Panc1 (cell line): Measurements from ENCODE around the gene FAR1. TPM values are rescaled to one million over a fixed set of nuclear protein-coding genes. Genes with fewer than 3 reads are reported as not detected.

Source experiments
- ATAC-seq: fragments of 200-7000 bp; cut with Tn5 transposase; 2 replicates; pipeline ENCODE4 v1.9.1; 2020; ENCODE audit warnings: mild to moderate bottlenecking, moderate library complexity
- BruUV-seq: library from RNA; stranded (reverse); fragments of 400-500 nt; replicated peaks from 2 replicates; lab custom pipeline; 2021; lab: Mats Ljungman, UMichigan
- CTCF ChIA-PET: fragments of 300-600 bp; sonication (Branson Sonifier 250); formaldehyde crosslinking; loops from one replicate; lab custom pipeline; 2022; ENCODE audit warnings: antibody characterized with exemption; lab: Charles Lee
- POLR2A ChIA-PET: fragments of 300-600 bp; sonication (Branson Sonifier 250); formaldehyde crosslinking; loops from one replicate; lab custom pipeline; 2022; ENCODE audit warnings: antibody characterized with exemption; lab: Charles Lee
- DNase-seq: peaks from one replicate; pipeline ENCODE4 v3.0.0-alpha.2; 2010; ENCODE audit warnings: low read depth, low spot score
- H3K27ac ChIP-seq: 2 replicates; pipeline ENCODE4 v1.5.1; 2011; ENCODE audit warnings: mild to moderate bottlenecking, low read length, inconsistent platforms
- H3K27me3 ChIP-seq: fragments of 200-500 bp; sonication (Bioruptor generic); 2 replicates; pipeline ENCODE4 v1.6.0; 2014; ENCODE audit warnings: low read length, inconsistent platforms; ENCODE audit not compliant: control insufficient read depth, insufficient read depth
- H3K36me3 ChIP-seq: fragments of 200-500 bp; sonication (Bioruptor generic); 2 replicates; pipeline ENCODE4 v1.5.1; 2014; ENCODE audit warnings: inconsistent platforms, mild to moderate bottlenecking, low read length, moderate library complexity; ENCODE audit not compliant: control insufficient read depth, insufficient read depth
- H3K4me1 ChIP-seq: 2 replicates; pipeline ENCODE4 v1.5.1; 2011; ENCODE audit warnings: inconsistent platforms, mild to moderate bottlenecking, low read length, moderate library complexity; ENCODE audit not compliant: control insufficient read depth, insufficient read depth
- H3K4me3 ChIP-seq, 2 experiments: 2 replicates each; pipeline ENCODE4 v1.5.1; 2011 to 2012; ENCODE audit warnings: low read depth in 2 of 2, low read length in 2 of 2, mild to moderate bottlenecking in 2 of 2, inconsistent platforms in 1 of 2, moderate library complexity in 1 of 2
- H3K9me3 ChIP-seq: fragments of 200-500 bp; sonication (Bioruptor generic); 2 replicates; pipeline ENCODE4 v1.5.1; 2014; ENCODE audit warnings: low read depth, mild to moderate bottlenecking, inconsistent platforms, low read length, moderate library complexity; ENCODE audit not compliant: control insufficient read depth, insufficient read depth
- POLR2AphosphoS5 ChIP-seq: IDR thresholded peaks from 2 replicates; pipeline ENCODE4 v1.6.1; 2012; ENCODE audit warnings: mild to moderate bottlenecking, low read depth, low read length, moderate library complexity
- SIN3A ChIP-seq: IDR thresholded peaks from 2 replicates; pipeline ENCODE4 v1.6.1; 2012; ENCODE audit warnings: low read depth, mild to moderate bottlenecking, low read length, moderate library complexity, borderline replicate concordance; ENCODE audit not compliant: insufficient read depth
- TCF7L2 ChIP-seq: IDR thresholded peaks from 2 replicates; pipeline ENCODE4 v1.6.1; 2011; ENCODE audit warnings: mild to moderate bottlenecking, low read depth, low read length, inconsistent platforms
- in situ Hi-C: cut with HindIII; loops from 2 replicates; pipeline ENCODE4 v1.10.0; 2016; ENCODE audit warnings: low sequenced_read_pairs, low pct_unique_long_range_greater_than_20kb
- intact Hi-C: fragments of 100-400 bp; cut with micrococcal nuclease; formaldehyde crosslinking; loops from one replicate; pipeline ENCODE4 v1.10.0; 2022; ENCODE audit not compliant: unreplicated experiment
- total RNA-seq: library from RNA; stranded (reverse); gene quantifications from one replicate; pipeline ENCODE4 v1.2.1, GENCODE V29; 2021; ENCODE audit not compliant: unreplicated experiment
- TF ChIP-seq, protein P1 (sequence below), 2 experiments: IDR thresholded peaks; 2 replicates each; pipeline ENCODE4 v1.6.1; 2011 to 2012; ENCODE audit warnings: low read depth in 2 of 2, control low read depth in 1 of 2, low read length in 1 of 2, mild to moderate bottlenecking in 1 of 2, moderate library complexity in 1 of 2; ENCODE audit not compliant: insufficient read depth in 1 of 2
- TF ChIP-seq, protein P2 (sequence below): fragments of 450-650 bp; IDR thresholded peaks from 2 replicates; pipeline ENCODE4 v1.5.1; 2017; ENCODE audit warnings: mild to moderate bottlenecking

FAR1 gene
- total RNA-seq, 1 experiment from 2014 or later: 60.4 TPM

DNA sequence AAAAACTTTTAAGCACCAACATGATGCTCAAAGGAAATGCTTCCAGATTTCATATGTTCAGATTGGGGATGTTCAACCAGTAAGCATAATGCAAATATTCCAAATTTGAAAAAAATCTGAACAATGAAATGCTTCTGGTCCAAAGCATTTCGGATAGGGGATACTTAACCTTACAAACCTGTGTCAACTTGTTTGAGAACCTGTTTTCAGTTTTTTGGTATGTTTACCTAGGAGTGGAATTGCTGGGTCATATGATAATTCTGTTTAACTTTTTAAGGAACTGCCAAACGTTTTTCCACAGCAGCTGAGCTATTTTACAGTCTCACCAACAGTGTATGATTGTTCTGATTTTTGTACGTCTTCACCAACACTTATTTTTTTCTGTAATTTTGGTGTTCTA lies 23.7 kb downstream of the FAR1 start:
- CTCF ChIA-PET: no interaction called here
- no peaks in the 10 kb centered on the region for H3K27me3 ChIP-seq
- POLR2A ChIA-PET: no interaction called here
- DNase-seq: no peak
- ATAC-seq: no peak
- H3K36me3 ChIP-seq: peaks cover 8% of the 10 kb centered on the region; the same call in 1 of the 2 replicates
- H3K4me1 ChIP-seq: no peaks in the 10 kb centered on the region
- TF ChIP-seq POLR2AphosphoS5: no peak
- no peak for TF ChIP-seq TCF7L2
- TF ChIP-seq, protein P1, sequence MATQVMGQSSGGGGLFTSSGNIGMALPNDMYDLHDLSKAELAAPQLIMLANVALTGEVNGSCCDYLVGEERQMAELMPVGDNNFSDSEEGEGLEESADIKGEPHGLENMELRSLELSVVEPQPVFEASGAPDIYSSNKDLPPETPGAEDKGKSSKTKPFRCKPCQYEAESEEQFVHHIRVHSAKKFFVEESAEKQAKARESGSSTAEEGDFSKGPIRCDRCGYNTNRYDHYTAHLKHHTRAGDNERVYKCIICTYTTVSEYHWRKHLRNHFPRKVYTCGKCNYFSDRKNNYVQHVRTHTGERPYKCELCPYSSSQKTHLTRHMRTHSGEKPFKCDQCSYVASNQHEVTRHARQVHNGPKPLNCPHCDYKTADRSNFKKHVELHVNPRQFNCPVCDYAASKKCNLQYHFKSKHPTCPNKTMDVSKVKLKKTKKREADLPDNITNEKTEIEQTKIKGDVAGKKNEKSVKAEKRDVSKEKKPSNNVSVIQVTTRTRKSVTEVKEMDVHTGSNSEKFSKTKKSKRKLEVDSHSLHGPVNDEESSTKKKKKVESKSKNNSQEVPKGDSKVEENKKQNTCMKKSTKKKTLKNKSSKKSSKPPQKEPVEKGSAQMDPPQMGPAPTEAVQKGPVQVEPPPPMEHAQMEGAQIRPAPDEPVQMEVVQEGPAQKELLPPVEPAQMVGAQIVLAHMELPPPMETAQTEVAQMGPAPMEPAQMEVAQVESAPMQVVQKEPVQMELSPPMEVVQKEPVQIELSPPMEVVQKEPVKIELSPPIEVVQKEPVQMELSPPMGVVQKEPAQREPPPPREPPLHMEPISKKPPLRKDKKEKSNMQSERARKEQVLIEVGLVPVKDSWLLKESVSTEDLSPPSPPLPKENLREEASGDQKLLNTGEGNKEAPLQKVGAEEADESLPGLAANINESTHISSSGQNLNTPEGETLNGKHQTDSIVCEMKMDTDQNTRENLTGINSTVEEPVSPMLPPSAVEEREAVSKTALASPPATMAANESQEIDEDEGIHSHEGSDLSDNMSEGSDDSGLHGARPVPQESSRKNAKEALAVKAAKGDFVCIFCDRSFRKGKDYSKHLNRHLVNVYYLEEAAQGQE (IDR thresholded peaks at IDR 0.05; ENCODE audit: insufficient read depth in 1 of 2, low read depth in 2 of 2, low read length in 1 of 2): no peak
- TF ChIP-seq SIN3A: no peak
- TF ChIP-seq, protein P2, sequence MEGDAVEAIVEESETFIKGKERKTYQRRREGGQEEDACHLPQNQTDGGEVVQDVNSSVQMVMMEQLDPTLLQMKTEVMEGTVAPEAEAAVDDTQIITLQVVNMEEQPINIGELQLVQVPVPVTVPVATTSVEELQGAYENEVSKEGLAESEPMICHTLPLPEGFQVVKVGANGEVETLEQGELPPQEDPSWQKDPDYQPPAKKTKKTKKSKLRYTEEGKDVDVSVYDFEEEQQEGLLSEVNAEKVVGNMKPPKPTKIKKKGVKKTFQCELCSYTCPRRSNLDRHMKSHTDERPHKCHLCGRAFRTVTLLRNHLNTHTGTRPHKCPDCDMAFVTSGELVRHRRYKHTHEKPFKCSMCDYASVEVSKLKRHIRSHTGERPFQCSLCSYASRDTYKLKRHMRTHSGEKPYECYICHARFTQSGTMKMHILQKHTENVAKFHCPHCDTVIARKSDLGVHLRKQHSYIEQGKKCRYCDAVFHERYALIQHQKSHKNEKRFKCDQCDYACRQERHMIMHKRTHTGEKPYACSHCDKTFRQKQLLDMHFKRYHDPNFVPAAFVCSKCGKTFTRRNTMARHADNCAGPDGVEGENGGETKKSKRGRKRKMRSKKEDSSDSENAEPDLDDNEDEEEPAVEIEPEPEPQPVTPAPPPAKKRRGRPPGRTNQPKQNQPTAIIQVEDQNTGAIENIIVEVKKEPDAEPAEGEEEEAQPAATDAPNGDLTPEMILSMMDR: no peak
- intact Hi-C loops (no loop called here), in situ Hi-C loops (no loop called here)
- BruUV-seq: no TSS peak
- no peaks in the 10 kb centered on the region for H3K9me3 ChIP-seq
- H3K27ac ChIP-seq: no peak overlapping the region
- no peak overlapping the region for H3K4me3 ChIP-seq

DNA sequence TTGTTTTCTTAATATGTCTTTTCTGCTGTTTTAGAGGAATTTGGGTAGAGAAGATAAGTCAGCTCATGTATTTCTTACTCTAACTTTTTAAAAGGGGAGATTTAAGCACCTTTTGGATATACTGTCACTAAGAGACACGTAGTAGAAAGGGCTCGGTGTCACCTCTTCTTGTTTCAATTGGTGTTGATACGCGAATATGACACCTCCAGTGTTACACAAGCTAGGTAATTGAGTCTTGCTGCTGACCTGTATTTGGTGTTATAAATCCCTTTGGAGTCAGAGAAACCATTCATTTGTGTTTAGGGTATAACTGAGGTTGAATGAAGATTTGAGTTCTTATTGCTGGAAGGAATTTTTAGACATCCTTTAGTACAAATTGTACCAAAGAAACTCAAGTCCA lies 25.6 kb downstream of the FAR1 start:
- BruUV-seq: no TSS peak
- POLR2A ChIA-PET: no interaction called here
- DNase-seq (no peak), ATAC-seq (no peak)
- intact Hi-C loops (no loop called here), in situ Hi-C loops (no loop called here)
- Histone ChIP-seq H3K4me3 (no peak overlapping the region), H3K27ac (no peak overlapping the region), H3K9me3 (no peaks in the 10 kb centered on the region), H3K36me3 (peaks cover 8% of the 10 kb centered on the region; the same call in 1 of the 2 replicates), H3K4me1 (no peaks in the 10 kb centered on the region), H3K27me3 (no peaks in the 10 kb centered on the region)
- TF ChIP-seq TCF7L2 (no peak), POLR2AphosphoS5 (no peak), SIN3A (no peak)
- TF ChIP-seq, protein P2: no peak
- TF ChIP-seq, protein P1 (IDR thresholded peaks at IDR 0.05; ENCODE audit: insufficient read depth in 1 of 2, low read depth in 2 of 2, low read length in 1 of 2): no peak
- CTCF ChIA-PET: no interaction called here
